GM12878 (cell line): Measurements from ENCODE around the gene PPARD. TPM values are rescaled to one million over a fixed set of nuclear protein-coding genes. Genes with fewer than 3 reads are reported as not detected.
A peak's percentile ranks its signal among the peaks of the same experiment; 100 is the strongest.
"Not testable (repeated sequence)": the region's sequence is repeated elsewhere in the genome, so short reads cannot be mapped to it uniquely, and the experiment has no call there.

Experiments used
- ATAC-seq: fragments of 200-7000 bp; cut with Tn5 transposase; 3 replicates; pipeline ENCODE4 v1.9.1; 2020; ENCODE audit warnings: mild to moderate bottlenecking, moderate library complexity
- BruUV-seq: library from RNA; stranded (reverse); fragments of 400-500 nt; replicated peaks from 2 replicates; lab custom pipeline; 2021; lab: Mats Ljungman, UMichigan
- CTCF ChIA-PET: fragments of 300-600 bp; sonication (Branson Sonifier 250); formaldehyde crosslinking; extraction: SDS; loops from one replicate; lab custom pipeline; 2021; ENCODE audit warnings: inconsistent platforms; lab: Yijun Ruan, JAX
- POLR2A ChIA-PET: fragments of 350-600 bp; formaldehyde crosslinking; extraction: SDS; loops from one replicate; lab custom pipeline; 2021; ENCODE audit warnings: inconsistent platforms; lab: Charles Lee
- RAD21 ChIA-PET: fragments of 300-600 bp; sonication (Branson Sonifier 250); formaldehyde crosslinking; loops from one replicate; lab custom pipeline; 2023; ENCODE audit warnings: antibody characterized with exemption; ENCODE audit not compliant: unreplicated experiment; lab: Charles Lee
- SMC1A ChIA-PET: fragments of 300-600 bp; sonication (Branson Sonifier 250); formaldehyde crosslinking; loops from one replicate; lab custom pipeline; 2023; ENCODE audit not compliant: unreplicated experiment, uncharacterized antibody; lab: Charles Lee
- DNase-seq: peaks from one replicate; pipeline ENCODE4 v3.0.0-alpha.2; 2011; ENCODE audit warnings: low read depth, low spot score
- FAIRE-seq: peaks from 3 replicates; lab custom pipeline; 2011; peaks lifted over from hg19 to GRCh38; lab: Jason Lieb, UNC
- H2AFZ ChIP-seq: 2 replicates; pipeline ENCODE4 v1.6.0; 2011; ENCODE audit warnings: low read depth, low read length, control low read depth; ENCODE audit not compliant: control insufficient read depth
- H3K27ac ChIP-seq: 2 replicates; pipeline ENCODE4 v1.5.1; 2011; ENCODE audit warnings: control low read depth; ENCODE audit not compliant: control insufficient read depth, insufficient read depth
- H3K27me3 ChIP-seq, 2 experiments: replicated peaks in 1 of 2; 2 replicates each; pipeline versions ENCODE4 v1.6.0 to v1.6.1; 2011; ENCODE audit warnings: low read length in 1 of 2; ENCODE audit not compliant: control insufficient read depth in 2 of 2, insufficient read depth in 2 of 2
- H3K36me3 ChIP-seq, 2 experiments: 2 replicates each; pipeline ENCODE4 v1.5.1; 2011; ENCODE audit warnings: low read length in 1 of 2; ENCODE audit not compliant: control insufficient read depth in 2 of 2, insufficient read depth in 2 of 2
- H3K4me1 ChIP-seq: 2 replicates; pipeline ENCODE4 v1.6.1; 2011; ENCODE audit warnings: mild to moderate bottlenecking, low read length, moderate library complexity, mixed read lengths; ENCODE audit not compliant: control insufficient read depth, insufficient read depth
- H3K4me2 ChIP-seq: 2 replicates; pipeline ENCODE4 v1.6.0; 2011; ENCODE audit warnings: control low read depth; ENCODE audit not compliant: control insufficient read depth, insufficient read depth
- H3K4me3 ChIP-seq: fragments of 200-600 bp; sonication (generic); 2 replicates; pipeline ENCODE4 v1.5.1; 2016
- H3K79me2 ChIP-seq: 2 replicates; pipeline ENCODE4 v1.6.0; 2011; ENCODE audit warnings: low read length; ENCODE audit not compliant: control insufficient read depth, insufficient read depth
- H3K9ac ChIP-seq: 2 replicates; pipeline ENCODE4 v1.8.0; 2011; ENCODE audit warnings: low read length, control low read depth, mixed read lengths; ENCODE audit not compliant: control insufficient read depth, insufficient read depth
- H3K9me3 ChIP-seq: replicated peaks from 3 replicates; pipeline ENCODE4 v1.5.1; 2011; ENCODE audit warnings: mild to moderate bottlenecking, low read length; ENCODE audit not compliant: control insufficient read depth, insufficient read depth
- H4K20me1 ChIP-seq: 2 replicates; pipeline ENCODE4 v1.6.0; 2011; ENCODE audit not compliant: control insufficient read depth, insufficient read depth
- NFYB ChIP-seq: IDR thresholded peaks from 2 replicates; pipeline ENCODE4 v1.6.1; 2011; ENCODE audit warnings: low read depth, mild to moderate bottlenecking, low read length, improper control_type of control experiment, moderate library complexity; ENCODE audit not compliant: insufficient read depth
- RAD21 ChIP-seq: IDR thresholded peaks from 2 replicates; pipeline ENCODE4 v1.6.1; 2011; ENCODE audit warnings: mild to moderate bottlenecking, low read depth, low read length, moderate library complexity; ENCODE audit not compliant: insufficient read depth
- RAD51 ChIP-seq: fragments of 450-650 bp; IDR thresholded peaks from 2 replicates; pipeline ENCODE4 v1.6.1; 2016; ENCODE audit warnings: moderate library complexity, mild to moderate bottlenecking, inconsistent platforms
- WGBS: methylation state at CpG from one replicate; pipeline ENCODE4 v1.1.6; 2016; ENCODE audit warnings: low lambda C conversion rate; ENCODE audit not compliant: insufficient replicate concordance, insufficient coverage; ENCODE audit errors: missing lambda C conversion rate; 5-methylcytosine and 5-hydroxymethylcytosine counted together
- in situ Hi-C: fragments of 300-500 bp; cut with MboI; formaldehyde crosslinking; loops from 9 replicates; pipeline ENCODE4 v1.14.3; 2018; ENCODE audit warnings: mixed read lengths
- intact Hi-C: fragments of 100-400 bp; cut with micrococcal nuclease; formaldehyde crosslinking; loops from one replicate; pipeline ENCODE4 v1.14.2; 2022; ENCODE audit not compliant: unreplicated experiment
- polyA plus RNA-seq, 11 experiments: library from polyadenylated mRNA; depleted of rRNA in 4 of 11; unstranded in 6 of 11; stranded (reverse) in 5 of 11; fragments of >200 nt; fragmentation: Nextera tagmentation in 4 of 11; fragmentation: Illumina TruSeq in 1 of 11; extraction: Ambion mirVana in 4 of 11; extraction: Trizol in 1 of 11; gene quantifications; 1 replicate in 1 of 11; 2 replicates in 10 of 11; pipeline versions ENCODE4 v1.2.1 to v1.2.3, GENCODE V29; 2011 to 2016; ENCODE audit warnings: inconsistent platforms in 2 of 11, missing spikeins in 2 of 11, low read depth in 1 of 11
- total RNA-seq, 4 experiments: library from RNA; depleted of rRNA in 3 of 4; stranded (reverse); fragments of >200 nt in 3 of 4; fragmentation: Illumina TruSeq in 1 of 4; extraction: Trizol in 1 of 4; gene quantifications; 2 replicates each; pipeline versions ENCODE4 v1.2.1 to v1.2.3, GENCODE V29; 2013 to 2021
- TF ChIP-seq, protein P1 (sequence below): IDR thresholded peaks from 2 replicates; pipeline ENCODE4 v1.6.1; 2011; ENCODE audit warnings: borderline replicate concordance, low read depth, mild to moderate bottlenecking, moderate library complexity, mixed read lengths, low read length; ENCODE audit not compliant: insufficient read depth; ENCODE audit errors: extremely low read length

Gene PPARD
- total and polyA plus RNA-seq, 10 of the 15 experiments (the other 5 are each of a cell fraction or from before 2014, with no cell fraction given): 0.05 to 12.6 (median 6.7) TPM

DNA sequence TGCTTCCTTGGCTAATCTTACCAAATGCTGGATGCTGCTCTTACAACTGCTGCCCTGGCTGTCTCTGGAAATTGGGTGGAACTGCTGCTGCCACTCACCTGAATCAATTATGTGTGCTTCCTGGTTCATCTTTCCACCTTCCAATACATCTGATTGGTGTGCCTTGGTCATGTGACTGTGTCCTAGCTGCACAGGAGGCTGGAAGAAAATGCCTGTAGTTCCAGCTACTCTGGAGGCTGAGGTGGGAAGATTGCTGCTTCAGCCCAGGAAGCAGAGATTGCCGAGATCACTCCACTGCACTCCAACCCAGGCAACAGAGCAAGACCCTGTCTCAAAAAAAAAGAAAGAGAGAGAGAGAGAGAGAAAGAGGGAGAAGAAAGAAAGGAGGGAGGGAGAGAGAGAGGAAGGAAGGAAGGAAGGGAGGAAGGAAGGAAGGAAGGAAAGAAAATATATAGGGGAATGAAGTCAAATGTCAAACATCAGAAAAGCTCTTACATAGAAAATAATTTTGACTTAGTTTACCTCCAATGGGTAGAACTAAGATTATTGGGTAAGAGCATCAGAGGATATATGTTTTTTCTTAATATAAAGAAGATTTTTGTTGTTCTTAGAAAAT lies 14.1 kb upstream of the PPARD start:
- peak; percentile 52 for FAIRE-seq
- no TSS peak for BruUV-seq
- no peak overlapping the region for H3K9ac ChIP-seq
- no peaks in the 10 kb centered on the region for H3K9me3 ChIP-seq
- H3K4me2 ChIP-seq: no peak overlapping the region
- POLR2A ChIA-PET: interaction anchor here (0.6 to 2.0 kb wide), 6 partner anchors 25 to 1492 kb away, joined by 3 to 7 read pairs (median 4); partner anchors contain the start of gene DEF6
- ATAC-seq: peak; percentile 28
- in situ Hi-C loops (no loop called here), intact Hi-C loops (no loop called here)
- no peaks in the 10 kb centered on the region for H3K4me1 ChIP-seq
- 100% methylated on average over 1 of the region's 1 CpG for WGBS
- H2AFZ ChIP-seq: no peak overlapping the region
- TF ChIP-seq RAD21 (no peak), RAD51 (peak; percentile 21; the same call in 1 of the 2 replicates), NFYB (peak; percentile 93)
- TF ChIP-seq, protein P1, sequence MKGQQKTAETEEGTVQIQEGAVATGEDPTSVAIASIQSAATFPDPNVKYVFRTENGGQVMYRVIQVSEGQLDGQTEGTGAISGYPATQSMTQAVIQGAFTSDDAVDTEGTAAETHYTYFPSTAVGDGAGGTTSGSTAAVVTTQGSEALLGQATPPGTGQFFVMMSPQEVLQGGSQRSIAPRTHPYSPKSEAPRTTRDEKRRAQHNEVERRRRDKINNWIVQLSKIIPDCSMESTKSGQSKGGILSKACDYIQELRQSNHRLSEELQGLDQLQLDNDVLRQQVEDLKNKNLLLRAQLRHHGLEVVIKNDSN: peak; percentile 39
- H3K4me3 ChIP-seq: no peak overlapping the region
- H3K27ac ChIP-seq: no peak overlapping the region
- no peaks in the 10 kb centered on the region for H3K36me3 ChIP-seq
- SMC1A ChIA-PET: interaction anchor here (0.8 to 9.1 kb wide), 10 partner anchors 13 to 138 kb away, joined by 3 to 135 read pairs (median 4); partner anchors contain the start of genes DEF6 and FANCE
- no peak for DNase-seq
- CTCF ChIA-PET: interaction anchor here (0.7 to 12.2 kb wide), 26 partner anchors 13 to 144 kb away, joined by 3 to 217 read pairs (median 4); partner anchors contain the start of genes DEF6 and FANCE
- H3K79me2 ChIP-seq: no peaks in the 10 kb centered on the region
- H4K20me1 ChIP-seq: no peaks in the 10 kb centered on the region
- no peaks in the 10 kb centered on the region for H3K27me3 ChIP-seq
- RAD21 ChIA-PET: interaction anchor here (0.6 to 6.5 kb wide), 12 partner anchors 13 to 121 kb away, joined by 3 to 127 read pairs (median 3); partner anchors contain the start of genes DEF6, PPARD and ZNF76

DNA sequence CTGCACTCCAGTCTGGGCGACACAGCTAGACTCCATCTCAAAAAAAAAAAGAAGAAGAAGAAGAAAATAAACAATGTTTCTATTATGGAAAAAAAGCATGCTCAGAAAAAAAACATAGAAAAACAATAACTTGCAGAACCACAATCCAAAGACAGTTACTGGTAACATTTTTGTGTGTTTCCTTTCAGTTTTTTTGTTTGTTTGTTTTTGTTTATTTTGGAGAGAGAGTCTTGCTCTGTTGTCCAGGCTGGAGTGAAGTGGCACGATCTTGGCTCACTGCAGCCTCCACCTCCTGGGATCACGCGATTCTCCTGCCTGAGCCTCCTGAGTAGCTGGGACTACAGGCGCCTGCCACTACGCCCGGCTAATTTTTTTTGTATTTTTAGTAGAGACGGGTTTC lies 13.4 kb upstream of the PPARD start:
- POLR2A ChIA-PET, BruUV-seq: not testable (repeated sequence)

More for the DNA sequence above, 13.4 kb upstream of the PPARD start:
- H3K4me1 ChIP-seq, H3K4me2 ChIP-seq, DNase-seq, H3K9me3 ChIP-seq, H3K27me3 ChIP-seq, H3K79me2 ChIP-seq, intact Hi-C loops, H4K20me1 ChIP-seq, in situ Hi-C loops, FAIRE-seq, H2AFZ ChIP-seq, H3K4me3 ChIP-seq, ATAC-seq, H3K9ac ChIP-seq, H3K27ac ChIP-seq, H3K36me3 ChIP-seq: not testable (repeated sequence)
- WGBS: 97% methylated on average over 8 of the region's 8 CpGs
- ChIA-PET CTCF (interaction anchor here (0.7 to 12.2 kb wide), 7 partner anchors 30 to 127 kb away, joined by 3 to 217 read pairs (median 7); partner anchors contain the start of genes DEF6 and FANCE), SMC1A (interaction anchor here (9.1 kb wide), 1 partner anchor 30 kb away, joined by 135 read pairs; the partner anchor contains the start of gene DEF6), RAD21 (interaction anchor here (6.5 kb wide), 1 partner anchor 31 kb away, joined by 127 read pairs; the partner anchor contains the start of gene DEF6)
